Activated naive CD4-positive, alpha-beta T cell treated with anti-CD3 and anti-CD28 coated beads, Interleukin-2, amount 50 U/mL, for 16 hours (primary cell): ENCODE data around the gene MYO9B.
A peak's percentile ranks its signal among the peaks of the same experiment; 100 is the strongest.

ENCODE experiments used
- DNase-seq: peaks from one replicate; pipeline ENCODE4 v3.0.0-alpha.2; 2020

MYO9B gene

DNA sequence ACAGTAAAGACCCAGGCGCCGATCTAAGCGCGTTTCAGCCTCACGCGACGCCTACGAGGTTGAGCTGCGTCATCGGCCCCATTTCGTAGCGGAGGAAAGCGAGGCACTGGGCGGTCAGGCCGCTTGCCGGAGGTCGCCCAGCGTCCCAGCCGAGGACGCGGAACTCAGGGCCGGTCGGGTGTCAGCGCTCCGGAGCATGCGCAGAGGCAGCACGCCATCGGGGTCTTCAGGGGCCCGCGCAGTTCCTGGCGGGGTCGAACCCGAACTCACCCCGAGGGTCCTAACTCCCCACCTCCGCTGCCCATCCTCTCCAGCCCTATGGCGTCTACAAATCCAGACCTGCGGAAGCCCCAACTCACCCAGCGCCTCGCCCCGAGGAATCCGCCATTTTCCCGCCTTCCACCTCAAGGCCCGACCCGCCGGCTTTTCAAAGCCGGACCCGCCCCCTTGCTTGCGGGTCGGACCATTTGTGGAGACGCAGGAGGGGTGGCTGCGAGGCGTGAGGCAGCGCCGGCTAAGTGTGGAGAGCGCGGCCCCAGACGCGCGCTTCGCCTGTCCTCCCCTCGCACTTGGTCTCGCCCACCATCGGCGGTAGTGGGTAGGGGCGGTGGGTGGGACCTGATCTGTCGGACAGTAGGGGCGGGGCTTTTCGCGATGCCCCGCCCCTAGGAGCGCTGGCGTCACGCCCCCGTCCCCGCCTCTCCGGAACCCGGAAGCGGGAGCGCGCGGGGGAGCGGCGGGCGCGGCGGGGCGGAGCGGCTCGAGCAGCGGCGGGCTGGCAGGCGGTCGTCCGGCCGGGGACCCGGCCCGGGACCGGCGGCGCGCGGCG is at the start of gene MYO9B, which contains the start of gene HAUS8:
TSS of gene MYO9B (plus strand) at position 743 of the 829 bp plus-strand sequence. CDS start 25,941 bp downstream, outside the sequence.
TSS of gene HAUS8 (minus strand) at position 418 of the 829 bp plus-strand sequence. CDS start at position 388, 30 bp downstream.
- peak; percentile 99 for DNase-seq

DNA sequence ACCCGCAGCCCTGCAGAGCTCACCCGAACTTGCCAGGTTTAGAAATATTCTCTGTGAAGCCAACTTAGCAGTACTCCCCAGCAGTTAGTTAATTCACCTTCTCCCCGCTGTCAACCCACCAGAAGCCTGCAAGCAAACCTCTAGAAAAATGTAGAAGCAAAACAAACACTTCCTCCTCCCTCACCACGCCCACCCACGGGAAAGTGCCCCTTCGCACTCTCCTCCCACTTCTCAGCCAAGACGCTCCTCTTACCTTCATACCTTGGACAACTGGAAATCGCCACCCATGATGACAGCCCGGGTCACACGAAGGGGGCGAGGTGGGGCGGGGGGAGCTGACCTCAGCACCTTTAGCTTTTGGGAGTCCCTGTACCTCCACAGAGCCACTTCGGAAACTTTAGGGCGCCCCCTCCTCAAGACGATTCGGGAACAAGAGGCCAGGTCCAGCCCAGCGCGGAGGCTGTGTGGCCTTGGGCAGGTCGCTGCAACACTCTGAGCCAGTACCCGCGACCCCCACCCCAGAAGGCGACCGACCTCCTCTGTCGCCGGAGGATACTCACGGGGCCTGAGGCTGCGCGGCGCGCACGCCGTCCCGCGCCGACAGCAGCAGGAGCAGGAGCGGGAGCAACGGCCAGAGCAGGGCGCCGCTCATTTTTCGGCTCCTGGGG is 49.5 kb upstream of the MYO9B start:
- no peak for DNase-seq

DNA sequence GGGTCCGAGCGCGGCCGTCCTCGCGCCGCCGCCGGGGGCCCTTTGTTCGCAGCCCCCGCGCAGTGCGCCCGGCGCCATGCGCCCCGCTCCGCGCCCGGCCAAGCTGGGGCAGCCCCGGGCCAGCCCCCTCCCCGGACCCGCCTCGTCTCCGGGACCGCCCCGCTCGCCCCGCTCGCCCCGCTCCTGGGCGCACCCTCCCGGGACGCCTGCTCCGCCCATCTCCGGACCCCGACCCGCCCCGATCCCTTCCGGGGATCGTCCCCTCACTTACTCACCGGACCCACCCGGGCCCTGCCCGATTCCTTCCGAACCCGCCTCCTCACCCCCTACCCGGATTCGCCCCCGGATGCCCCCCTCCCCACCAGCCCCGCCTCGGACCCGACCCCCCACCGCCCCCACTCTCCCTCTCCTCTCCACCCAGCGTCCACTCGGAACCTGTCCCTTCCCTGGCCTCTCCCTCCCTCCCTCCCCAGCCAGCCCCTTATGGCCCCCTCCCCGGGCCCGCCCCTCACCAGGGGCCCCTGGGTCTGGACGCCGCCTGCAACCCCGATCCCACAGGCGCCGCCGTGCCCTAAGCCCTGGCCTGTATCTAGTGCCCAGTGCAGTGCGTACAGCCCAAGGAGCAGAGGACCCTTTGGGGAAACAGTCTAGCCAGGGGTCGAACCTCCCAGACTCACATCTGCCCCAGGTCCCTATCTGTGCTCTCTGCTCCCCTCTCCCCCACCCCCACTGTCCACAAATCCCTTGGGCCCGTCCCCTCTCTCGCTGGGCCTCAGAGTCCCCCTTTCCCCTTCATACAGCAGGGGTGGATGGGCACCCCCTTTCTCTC is 48.7 kb upstream of the MYO9B start, which contains the start of gene CPAMD8:
TSS of gene CPAMD8 (minus strand) at position 105 of the 829 bp plus-strand sequence. CDS start 168 bp downstream, outside the sequence.
- DNase-seq, result no peak

- no peak for DNase-seq
Observed at GRCh38 chr19:17027535-17027975, 48.0 kb upstream of the MYO9B start.

- DNase-seq, result no peak
Observed at GRCh38 chr19:17031741-17032140, 43.8 kb upstream of the MYO9B start.

DNA sequence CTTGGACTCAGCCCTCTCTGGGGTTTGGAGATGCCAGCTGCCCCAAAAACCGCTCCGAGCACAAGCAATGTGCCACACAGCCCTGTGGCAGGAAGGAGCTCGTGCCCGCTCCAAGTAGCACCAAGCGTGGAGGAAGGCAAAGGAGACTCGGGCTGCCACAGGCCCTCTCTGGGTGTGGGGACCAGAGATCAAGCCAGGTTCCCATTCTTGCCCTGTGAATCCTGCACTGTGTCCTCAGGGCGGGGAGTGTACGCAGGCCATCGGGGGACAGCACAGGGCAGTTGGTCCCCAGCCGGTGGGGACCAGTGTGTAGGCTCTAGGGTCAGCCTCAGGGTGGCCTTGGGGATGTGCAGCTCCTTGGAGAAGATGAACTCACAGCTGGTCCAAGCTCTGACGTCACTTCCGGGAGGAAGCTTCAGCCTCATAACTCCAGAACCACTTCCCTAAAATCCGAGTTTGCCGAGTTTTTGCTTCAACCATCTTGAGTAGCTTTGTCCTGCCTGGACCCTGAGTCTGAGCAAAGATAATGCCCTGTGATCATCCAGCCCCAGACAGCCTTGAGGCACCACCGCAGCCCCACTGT is 39.6 kb upstream of the MYO9B start:
- DNase-seq, result no peak

GRCh38 chr19:17036640-17037039 is 38.9 kb upstream of the MYO9B start:
- DNase-seq, result no peak

DNA sequence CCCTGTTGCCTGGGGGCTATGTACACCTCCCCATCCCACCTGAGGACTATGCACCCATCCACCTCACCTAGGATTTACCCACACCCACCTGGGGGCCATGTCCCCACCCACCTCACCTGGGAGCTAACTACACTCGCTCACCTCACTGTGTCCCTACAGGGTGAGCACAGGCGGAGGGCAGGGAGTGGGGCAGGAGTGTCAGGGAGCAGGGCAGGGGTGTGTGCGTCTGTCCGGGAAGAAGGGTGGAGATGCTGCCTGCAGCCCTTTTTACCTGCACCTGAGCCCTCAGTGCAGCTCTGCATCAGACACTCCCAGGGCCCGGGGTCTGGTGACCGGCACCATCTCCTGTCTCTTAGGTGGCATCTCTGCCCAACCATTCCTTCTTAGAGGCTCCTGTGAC is 38.4 kb upstream of the MYO9B start:
- DNase-seq, result no peak

- DNase-seq, result no peak
Observed at GRCh38 chr19:17037966-17038500, 37.5 kb upstream of the MYO9B start.

- no peak for DNase-seq
Observed at GRCh38 chr19:17041976-17042375, 33.6 kb upstream of the MYO9B start.

- DNase-seq, result no peak
Observed at GRCh38 chr19:17043744-17044143, 31.8 kb upstream of the MYO9B start.

GRCh38 chr19:17045907-17046502 is 29.6 kb upstream of the MYO9B start:
- DNase-seq, result no peak

DNA sequence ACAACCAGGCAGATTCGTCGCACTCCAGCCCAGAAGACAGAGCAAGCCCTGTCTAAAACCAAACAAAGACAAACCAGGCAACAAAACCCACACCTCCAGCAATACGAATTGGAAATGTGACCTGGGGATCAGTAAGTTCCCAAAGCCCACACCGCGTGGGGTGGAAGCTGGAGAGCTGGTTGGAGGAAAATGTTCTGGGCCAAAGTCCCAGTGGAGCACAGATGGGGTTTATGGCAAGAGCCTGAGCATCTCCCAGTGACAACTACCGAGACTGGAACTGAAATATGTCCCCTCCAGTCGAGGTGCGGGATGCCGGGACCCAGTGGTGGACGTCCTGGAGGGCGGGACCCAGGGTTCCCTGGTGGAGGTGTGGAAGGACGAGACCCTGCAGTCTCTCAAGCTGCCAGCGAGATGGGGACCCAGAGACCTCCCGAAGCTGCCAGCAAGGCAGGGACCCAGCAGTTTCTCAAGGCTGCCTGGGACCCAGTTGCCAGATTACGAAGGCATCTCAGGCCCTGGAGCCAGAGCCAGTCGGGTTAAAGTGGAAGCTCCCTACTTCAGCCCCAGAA is 26.6 kb upstream of the MYO9B start:
- DNase-seq, result no peak

DNA sequence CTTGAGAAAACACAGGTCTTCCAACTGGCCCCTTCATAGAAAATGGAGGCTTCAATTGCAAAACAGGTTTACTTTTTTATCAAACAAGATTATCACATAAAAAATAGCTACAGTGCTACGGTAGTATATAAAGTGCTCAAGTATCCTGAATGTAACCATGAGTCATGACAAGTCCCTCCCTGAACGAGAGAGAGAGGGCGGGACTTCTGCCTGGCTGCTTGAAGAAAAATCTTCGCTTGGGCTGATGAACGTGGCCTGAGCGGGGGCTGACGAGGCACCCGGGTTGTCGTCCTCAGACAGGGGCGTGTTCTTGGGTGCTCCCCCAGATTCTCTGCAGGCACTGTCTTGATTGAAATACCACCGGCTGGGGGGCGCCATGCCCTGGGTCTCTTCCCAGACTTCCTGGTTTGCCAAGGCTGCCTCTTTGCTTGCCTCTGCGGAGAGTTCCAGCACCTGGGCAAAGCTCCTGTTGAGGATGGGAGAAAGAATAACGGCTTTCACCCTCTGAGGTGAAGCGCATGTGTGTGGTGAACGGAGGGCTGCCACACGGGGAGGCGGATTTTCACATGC is 25.8 kb upstream of the MYO9B start:
- DNase-seq, result no peak

- DNase-seq, result no peak
Observed at GRCh38 chr19:17052439-17052838, 23.1 kb upstream of the MYO9B start.

DNA sequence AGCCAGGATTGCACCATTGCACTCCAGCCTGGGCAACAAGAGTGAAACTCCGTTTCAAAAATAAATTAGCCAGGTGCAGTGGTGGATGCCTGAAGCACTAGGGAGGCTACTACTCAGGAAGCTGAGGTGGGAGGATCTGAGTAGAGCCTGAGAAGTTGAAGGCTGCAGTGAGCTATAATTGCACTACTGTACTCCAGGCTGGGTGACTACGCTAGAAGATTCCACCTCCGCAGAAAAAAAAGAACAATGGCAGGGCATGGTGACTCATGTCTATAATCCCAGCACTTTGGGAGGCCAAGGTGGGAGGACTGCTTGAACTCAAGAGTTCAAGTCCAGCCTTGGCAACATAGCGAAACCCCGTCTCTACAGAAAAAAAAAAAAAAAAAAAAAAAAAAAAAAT is 20.8 kb upstream of the MYO9B start:
- DNase-seq, result no peak

GRCh38 chr19:17055636-17056035 is 19.9 kb upstream of the MYO9B start:
- no peak for DNase-seq

DNA sequence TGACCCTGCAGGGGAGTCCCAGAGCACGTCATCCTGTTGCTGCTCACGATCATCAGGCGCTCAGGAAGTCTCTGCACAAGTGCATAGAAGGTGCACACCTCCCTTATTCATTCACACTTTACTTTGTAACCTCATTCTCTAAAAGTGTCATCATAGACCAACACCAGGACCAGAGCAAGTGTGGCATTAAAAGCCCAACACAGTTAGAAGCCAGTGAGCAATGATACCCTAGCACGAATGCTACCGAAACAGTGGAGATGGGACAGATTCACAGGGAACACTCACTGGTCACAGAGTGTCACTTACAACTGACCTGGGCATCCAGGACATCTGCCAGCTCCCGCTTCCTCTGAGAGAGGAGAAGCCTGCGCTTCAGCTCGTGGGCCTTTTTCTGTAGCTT is 17.3 kb upstream of the MYO9B start:
- DNase-seq, result no peak

- no peak for DNase-seq
Observed at GRCh38 chr19:17060802-17061201, 14.8 kb upstream of the MYO9B start.

DNA sequence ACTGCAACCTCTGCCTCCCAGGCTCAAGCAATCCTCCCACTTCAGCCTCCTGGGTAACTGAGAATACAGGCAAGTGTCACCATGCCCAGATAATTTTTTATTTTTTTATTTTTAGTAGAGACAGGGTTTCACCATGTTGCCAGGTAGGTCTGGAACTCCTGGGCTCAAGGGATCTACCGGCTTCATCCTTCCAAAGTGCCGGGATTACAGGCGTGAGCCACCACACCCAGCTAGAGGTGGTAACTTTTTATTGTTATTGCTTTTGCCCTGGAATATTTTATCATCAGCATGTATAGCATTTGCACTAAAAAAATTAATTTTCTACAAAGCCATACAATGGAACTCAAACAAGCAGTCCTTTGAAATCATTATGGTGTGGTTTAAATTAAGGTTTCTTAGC is 14.4 kb upstream of the MYO9B start:
- DNase-seq, result no peak

GRCh38 chr19:17061691-17062090 is 13.9 kb upstream of the MYO9B start:
- DNase-seq, result no peak
